GM21367 (cell line): Measurements from ENCODE around the gene PDLIM1.

ENCODE experiments used
- ATAC-seq: cut with Tn5 transposase; IDR thresholded peaks from one replicate; pipeline ENCODE4 v1.9.1; 2021; ENCODE audit not compliant: unreplicated experiment

PDLIM1 gene

DNA sequence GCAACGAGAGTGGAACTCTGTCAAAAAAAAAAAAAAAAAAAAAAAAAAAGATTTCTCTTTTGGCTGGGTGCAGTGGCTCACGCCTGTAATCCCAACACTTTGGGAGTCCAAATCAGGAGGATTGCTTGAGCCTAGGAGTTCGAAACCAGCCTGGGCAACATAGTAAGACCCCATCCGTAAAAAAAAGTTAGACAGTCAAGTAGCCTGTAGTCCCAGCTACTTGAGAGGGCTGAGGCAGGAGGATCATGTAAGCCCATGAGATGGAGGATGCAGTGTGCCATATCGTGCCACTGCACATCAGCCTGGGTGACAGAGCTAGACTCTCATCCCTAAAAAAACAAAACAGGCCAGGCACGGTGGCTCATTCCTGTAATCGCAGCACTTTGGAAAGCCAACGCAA is 25.2 kb downstream of the PDLIM1 start:
- ATAC-seq: no peak

DNA sequence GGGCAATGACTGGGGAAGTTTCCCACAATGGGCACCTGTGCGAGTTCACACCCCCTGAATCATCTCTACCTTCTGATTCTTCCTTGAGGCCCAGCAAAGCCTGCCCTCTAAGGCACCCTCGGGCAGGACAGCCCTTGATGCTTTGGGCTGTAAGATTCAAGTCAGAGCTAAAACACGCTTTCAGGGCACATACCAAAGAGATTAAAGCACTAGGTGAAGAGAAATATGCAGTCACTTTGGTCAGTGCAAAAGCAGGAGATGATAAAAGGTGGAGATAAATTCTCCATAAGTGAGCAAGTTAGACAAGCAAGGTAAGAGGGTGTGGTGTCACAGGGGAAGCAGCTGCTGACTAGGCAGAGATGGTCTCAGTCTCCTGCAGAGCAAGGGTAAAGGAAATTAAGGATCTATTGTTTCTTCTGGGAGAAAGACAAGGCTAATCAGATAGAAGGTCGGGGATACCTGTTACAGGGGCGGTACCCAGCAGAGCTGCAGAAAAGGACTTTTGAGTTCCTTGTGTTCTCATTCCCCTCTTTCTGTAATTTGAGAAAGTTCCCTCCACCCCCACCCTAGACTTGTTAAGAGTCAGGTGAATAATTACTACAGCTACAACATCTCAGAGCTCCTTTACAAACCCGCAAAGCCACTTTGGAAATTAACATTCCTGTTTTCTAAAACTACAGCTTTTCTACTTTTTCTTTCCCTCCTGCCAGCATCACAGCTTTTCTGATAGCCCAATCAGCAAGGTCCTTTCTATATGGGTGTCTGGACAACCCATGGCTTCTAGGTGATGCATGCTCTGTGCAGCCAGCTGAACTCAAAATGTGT is 26.4 kb downstream of the PDLIM1 start:
- ATAC-seq: no peak

DNA sequence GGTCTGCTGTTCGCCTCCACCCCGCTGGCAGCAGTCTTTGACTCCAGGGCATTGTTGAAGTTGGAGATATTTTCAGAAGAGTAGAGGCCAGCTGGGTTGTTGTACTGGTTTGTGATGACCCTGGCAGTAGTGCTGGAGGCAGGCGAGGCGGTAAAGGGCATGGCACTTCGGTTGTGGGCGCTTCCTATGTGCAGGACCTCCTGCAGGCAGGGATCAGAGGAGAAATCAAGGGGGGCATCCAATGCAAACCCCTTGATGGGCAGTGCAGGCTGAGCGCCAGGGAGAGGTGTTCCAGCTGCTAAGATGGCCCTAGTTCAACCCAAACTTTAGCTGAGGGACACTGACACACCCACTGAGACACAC is 27.0 kb downstream of the PDLIM1 start:
- ATAC-seq: no peak

DNA sequence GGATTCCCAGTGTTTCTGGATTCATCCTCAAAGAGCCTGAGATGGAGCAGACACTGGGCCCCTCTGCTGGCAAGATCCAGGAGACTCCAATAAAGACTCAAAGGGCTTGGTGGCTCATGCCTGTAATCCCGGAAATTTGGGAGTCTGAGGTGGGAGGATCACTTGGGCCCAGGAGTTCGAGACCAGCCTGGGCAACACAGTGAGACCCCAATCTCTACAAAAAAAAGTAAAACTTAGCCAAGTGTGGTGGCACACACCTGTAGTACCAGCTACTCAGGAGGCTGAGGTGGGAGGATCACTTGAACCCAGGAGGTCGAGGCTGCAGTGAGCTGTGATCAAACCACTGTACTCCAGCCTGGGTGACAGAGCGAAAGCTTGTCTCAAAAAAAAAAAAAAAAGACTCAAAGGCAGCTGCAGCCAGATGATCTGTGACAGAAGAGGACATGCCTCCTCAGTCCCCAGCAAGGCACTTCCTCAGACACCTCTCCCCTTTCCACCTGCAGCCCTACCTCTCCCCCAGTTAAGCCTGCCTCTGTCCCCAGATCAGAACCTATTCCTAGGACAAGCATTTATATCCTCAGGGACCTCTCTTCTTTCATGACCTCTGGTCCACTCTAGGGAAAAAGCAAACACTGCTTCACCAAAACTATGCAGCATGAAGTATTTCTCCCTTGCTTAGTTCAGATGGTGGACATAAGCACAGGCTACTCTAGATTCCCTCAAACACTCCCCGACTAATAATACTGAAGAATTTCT is 27.9 kb downstream of the PDLIM1 start:
- no peak for ATAC-seq

DNA sequence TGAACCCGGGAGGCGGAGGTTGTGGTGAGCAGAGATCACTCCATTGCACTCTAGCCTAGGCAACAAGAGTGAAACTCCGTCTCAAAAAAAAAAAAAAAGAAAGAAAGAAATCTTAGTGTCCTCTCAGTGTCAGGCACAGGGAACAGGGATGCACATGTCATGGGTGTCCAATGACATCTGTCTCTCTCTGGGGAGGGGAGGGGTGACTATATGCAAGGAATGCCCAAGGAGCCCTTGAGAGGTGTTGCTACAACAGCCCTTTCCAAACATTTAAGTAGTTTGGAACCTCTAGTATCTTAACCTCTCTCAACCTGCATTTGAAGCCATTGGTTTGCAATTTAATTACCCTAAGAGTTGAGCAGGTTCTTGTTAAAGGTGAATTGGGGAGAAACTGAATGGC is 28.9 kb downstream of the PDLIM1 start:
- no peak for ATAC-seq

DNA sequence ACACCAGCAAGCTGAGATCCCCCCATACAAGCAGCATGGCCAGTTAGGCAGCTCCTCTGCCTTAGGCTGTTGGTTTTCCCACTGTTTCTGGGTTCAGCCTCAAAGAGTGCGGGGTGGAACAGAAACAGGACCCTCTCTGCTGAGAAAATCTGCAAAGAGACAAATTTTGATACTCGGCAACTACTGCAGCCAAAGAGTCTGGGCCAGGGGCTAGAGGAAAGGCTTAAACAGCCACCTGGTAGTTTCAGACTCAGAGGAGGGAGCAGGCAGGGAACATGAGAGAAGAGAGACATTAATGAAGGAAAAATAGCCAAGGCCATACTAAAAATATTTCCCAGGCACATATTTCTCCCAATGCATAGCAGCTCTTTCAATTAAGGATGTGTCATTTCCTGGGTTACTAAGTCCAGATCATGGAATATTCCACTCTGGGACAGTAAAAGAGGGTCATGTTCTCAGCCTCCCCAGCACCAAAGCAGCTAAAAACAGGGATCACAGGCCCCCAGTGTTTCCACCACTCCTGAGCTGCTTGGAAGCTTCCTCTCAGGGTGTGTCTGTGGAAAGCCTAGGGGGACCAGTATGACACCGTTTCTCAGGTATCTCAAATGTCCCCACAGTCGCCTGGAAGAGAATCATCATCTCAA is 29.8 kb downstream of the PDLIM1 start:
- ATAC-seq: no peak

DNA sequence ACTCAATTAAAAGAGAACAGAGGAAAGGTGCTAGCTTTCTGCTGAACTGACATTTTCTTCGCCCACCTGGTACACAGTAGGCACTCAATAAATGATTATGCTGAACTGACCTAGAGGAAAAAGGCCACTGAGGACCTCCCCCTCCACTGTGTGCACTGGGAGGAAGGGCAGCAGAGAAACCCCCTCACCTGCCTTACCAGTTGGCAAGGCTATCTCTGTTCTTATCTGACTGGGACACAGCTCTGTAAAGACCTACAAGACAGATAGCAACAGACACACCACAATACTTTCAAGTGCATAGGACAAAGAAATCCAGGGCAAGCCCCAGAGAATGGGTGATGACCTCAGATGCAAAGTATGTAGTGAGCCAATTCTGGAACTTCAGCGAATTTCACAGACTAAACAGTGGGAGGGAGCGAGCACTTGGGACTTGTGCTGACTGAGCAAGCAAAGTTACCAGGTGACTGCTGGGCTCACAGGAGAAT is 30.4 kb downstream of the PDLIM1 start:
- ATAC-seq: no peak

DNA sequence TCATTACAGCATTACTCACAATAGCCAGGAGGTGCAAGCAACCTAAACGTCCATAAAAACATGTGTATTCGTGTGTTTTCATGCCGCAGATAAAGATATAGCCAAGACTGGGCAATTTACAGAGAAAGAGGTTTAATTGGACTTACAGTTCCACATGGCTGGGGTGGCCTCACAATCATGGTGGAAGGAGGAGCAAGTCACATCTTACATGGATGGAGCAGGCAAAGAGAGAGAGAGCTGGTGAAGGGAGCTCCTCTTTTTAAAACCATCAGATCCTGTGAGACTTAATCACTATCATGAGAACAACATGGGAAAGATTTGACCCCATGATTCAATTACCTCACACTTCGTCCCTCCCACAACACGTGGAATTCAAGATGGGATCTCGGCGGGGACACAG is 33.0 kb downstream of the PDLIM1 start:
- ATAC-seq: no peak

DNA sequence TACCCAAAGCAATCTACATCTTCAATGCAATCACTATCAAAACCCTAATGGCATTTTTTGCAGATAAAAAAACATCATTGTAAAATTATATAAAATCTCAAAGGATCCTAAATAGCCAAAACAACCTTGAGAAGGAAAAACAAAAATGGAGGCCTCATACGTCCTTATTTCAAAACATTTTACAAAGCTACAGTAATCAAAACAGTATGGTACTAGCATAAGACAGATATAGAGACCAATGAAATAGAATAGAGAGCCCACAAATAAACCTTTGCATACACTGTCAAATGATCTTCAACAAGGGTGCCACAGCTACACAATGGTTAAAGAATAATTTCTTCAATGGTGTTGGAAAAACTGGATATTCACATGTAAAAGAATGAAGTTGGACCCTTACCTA is 34.5 kb downstream of the PDLIM1 start:
- ATAC-seq: no peak

DNA sequence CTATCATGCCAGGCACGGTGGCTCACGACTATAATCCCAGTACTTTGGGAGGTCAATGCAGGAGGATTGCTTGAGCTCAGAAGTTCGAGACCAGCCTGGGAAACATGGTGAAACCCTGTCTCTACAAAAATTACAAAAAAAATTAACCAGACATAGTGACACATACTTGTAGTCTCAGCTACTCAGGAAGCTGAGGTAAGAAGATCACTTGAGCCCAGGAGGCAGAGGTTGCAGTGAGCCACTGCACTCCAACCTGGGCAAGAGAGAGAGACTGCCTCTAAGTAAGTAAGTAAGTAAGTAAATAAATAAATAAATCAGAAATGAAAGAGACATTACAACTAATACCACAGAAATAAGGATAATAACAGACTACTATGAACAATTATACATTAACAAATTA is 36.2 kb downstream of the PDLIM1 start:
- no peak for ATAC-seq

DNA sequence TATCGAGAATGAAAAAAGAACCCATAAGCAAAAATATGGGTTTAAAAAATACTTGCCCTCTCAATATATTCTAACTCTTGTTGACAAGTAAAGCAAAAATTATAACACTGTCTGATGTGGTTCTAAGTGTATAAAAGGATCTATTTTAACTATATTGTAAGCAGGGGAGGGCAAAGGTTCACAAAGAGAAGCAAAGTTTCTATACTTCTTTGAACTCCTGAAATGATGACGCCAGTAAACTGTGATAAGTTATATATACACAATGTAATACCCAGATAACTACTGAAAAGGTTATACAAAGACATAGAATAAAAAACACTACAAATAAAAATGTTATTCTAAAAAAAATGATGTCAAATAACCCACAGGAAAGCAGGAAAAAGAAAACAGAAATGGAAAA is 37.1 kb downstream of the PDLIM1 start:
- ATAC-seq: no peak

DNA sequence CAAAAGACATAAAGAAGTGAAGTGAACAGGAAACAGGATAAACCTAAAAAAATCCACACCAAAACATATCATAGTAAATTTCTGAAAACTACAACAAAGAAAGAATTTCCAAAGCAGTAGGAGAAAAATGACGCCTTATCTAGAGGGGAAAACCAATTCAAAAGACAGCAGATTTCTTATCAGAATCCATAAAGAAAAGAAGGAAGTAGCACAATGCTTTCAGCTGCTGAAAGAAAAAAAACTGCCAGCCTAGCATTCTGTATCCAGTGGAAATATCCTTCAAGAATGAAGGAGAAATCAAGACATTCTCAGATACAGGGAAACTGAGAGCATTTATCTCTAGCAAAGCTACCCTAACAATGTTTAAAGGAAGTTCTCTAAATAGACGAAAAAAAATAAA is 37.8 kb downstream of the PDLIM1 start:
- no peak for ATAC-seq

DNA sequence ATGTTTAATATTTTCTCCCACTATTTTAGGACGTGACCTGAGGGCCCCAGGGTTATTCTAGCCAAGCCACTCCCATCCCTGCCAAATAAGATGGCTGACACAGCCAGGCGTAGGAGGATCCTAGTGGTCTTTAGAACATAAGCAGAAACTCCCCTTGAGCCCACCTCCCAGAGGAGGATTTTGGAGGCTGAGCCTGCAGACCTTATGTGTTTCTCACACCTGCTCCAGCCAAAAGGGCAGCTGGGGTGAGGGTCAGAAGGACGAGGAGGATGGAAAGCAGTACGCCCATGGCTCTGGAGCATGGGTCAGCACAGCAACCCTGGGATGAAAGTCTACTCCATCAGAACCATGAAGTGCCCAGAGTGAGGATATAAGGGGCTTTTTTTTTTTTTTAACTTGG is 39.9 kb downstream of the PDLIM1 start:
- ATAC-seq: no peak

DNA sequence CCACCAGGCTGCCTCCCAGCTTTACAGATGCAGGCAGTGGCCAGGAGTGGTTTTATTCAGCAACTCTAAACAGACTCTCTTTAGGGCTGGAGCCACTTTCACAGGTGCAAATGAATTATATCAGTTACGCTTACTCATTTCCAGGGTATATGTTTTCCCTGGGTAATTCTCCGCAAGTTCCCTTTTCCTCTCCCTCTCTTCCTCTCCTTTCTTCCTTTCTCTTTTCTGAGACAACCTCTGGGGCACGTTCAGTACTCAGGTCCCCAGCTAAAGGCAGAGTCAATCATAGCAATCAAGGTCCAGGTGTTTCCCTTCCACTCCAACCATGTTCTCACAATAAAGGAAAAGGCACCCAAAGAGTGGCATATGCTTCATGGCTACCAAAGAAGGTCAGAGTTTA is 41.3 kb downstream of the PDLIM1 start:
- ATAC-seq: no peak

DNA sequence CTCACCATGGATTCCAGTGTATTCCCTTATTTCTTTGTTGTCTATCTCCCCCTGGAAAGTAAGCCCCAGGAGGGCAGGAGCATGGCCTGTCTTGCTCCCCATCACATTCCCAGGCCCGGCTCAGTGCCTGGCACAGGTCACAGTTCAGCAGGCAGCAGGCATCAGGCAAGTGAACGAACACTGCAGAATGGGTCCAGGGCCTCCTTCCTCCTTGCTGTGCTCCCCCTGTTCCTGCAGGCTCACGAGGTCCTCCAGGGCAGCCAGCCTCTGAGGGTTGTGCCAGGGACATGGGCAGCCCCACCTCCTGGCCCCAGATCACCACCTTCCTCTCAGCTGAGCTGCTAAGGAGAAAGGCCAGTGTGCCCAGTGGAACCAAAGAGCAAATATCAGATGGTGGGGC is 41.8 kb downstream of the PDLIM1 start:
- no peak for ATAC-seq

DNA sequence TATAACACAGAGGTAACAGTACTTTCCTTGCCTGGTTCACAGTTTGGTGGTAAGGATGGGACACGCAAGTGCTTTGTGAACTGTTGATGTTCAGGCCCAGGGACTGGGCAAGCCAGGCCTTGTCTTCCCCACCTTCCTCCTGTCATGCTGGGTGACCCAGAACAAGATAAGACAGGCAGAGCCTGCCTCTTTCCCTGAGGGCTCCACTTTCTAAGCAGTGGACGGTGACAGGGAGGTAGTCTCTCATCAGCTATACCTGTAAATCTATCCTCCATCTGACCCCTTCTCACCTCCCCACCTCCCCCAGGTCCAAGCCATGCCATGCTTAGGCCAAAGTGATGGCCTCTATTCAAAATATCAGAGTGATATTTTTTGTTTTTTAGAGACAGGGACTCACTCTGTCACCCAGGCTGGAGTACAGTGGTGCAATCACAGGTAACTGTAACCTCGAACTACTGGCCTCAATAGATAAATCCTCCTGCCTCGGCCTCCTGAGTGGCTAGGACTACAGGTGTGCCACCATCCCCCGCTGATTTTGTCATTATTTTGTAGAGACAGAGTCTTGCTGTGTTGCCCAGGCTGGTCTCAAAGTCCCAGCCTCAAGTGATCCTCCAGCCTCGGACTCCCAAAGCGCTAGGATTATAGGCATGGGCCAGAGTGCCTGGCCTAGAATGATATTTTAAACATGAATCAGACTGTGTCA is 42.8 kb downstream of the PDLIM1 start:
- ATAC-seq: no peak

DNA sequence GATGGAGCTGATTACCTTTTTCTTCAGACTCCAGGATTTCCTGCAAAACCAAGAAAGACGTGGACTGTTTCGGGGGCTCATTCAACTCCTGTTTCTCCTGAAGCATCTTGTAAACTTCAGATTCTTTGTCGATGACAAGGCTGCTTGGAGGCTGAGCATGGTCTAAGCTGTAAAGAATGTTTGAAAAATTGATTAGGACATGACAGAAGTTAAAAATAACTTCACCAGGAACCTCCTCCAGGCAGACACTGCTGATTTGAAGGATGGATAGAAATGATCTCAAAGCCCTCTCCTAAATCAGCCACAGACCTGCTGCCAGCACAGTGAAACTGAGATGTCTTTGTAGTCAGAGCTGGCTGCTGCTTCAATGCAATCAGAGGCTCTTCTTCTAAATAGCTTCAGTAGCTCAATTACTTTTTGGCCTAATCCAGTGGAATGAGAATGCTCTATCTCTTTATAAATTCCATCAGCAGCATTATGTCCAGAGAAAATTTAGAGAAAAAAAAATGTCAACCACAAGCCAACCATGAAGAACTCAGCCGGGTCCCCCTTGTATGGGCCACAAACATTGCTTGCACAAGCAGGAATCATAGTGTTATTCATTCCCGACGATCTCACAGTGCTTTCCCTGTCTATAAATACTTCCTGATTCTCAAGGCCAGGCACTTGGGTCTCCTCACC is 43.5 kb downstream of the PDLIM1 start:
- ATAC-seq: no peak

DNA sequence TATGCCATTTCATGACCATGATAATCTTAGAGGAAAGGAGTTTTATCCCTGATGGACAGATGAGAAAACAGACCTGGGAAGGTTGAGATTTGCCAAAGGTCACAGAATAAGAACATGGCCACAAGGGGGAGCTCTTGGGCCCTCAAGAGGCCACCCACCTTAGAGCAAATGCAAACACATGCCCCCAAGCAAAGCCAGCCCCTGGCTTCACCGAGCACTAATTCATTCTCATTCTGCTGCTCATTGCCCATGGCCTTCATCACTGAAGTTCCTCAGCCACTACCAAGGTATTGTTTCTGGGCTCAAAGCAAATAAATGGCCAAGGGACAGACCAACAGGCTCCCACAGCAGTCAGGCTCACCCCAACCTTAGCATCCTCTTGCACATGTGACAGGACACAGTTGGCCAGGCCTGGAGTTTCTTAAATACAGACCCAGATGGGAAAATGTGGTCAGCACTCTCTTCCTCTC is 44.2 kb downstream of the PDLIM1 start:
- peak; percentile 35 for ATAC-seq

DNA sequence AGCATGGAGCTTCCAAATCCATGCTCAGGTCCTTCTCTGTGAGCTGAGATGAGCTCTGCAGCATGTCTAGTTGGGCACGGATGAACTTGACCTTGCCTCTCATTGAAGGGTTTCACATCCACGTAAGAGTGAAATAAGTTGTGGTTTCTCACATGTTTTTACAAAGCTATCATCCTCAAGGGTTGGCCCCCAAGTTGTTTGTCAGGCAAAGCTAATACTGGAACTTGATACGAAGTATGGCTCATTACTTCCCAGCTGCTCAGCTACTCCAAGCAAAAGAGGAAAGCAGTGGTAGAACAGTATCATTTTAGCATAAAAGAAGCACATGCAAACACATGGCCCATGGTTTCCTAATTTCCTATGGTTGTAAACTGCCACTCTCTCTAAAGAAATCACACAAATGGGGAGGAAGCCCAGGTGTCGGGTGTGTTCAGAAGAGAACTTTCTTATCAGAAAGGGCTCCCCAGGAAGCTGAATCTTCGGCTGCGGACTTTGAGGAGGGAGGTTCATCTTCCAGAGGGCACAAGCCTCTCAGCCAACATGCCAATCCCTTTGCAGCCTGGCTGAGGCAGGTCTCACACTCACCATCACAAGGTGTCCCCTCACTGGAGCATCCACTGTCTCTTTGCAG is 45.3 kb downstream of the PDLIM1 start:
- ATAC-seq: peak; percentile 81

DNA sequence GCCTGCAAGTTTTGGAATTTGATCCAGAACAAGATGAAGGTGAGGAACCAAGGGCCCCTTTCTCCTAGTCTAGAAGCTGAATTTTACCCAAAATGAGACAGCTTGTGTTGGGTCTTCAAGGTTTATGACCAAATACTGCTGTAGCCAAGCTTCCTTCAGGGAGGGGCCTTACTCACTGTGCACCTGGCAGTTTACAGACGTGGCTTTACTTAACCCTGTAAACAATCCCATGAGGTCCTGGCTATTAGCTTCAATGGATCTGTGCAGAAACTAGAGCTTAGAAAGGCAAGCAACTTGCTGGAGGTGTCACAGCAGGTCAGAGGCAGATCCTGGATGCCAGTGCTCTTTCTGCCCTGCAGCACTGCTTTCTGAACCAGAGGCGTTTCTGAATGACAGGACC is 46.7 kb downstream of the PDLIM1 start:
- no peak for ATAC-seq
